HG03064 (cell line): ENCODE measurements around the gene OR5K3.

Experiments used
- ATAC-seq: cut with Tn5 transposase; IDR thresholded peaks from one replicate; pipeline ENCODE4 v1.9.1; 2021; ENCODE audit warnings: low read depth; ENCODE audit not compliant: unreplicated experiment

OR5K3 gene

GRCh38 chr3:98432575-98432974 lies 42.1 kb downstream of the OR5K3 start:
- no peak for ATAC-seq

- no peak for ATAC-seq
Measured at GRCh38 chr3:98433764-98434163, 43.3 kb downstream of the OR5K3 start.

- no peak for ATAC-seq
Measured at GRCh38 chr3:98434412-98434811, 43.9 kb downstream of the OR5K3 start.

GRCh38 chr3:98440283-98440682 lies 49.8 kb downstream of the OR5K3 start:
- ATAC-seq, result no peak
